ENCODE data around the gene EVI2A. TPM values are rescaled to one million over a fixed set of nuclear protein-coding genes. Genes with fewer than 3 reads are reported as not detected.

The EVI2A gene
- total and polyA plus RNA-seq, 12 donors, result 1.4 to 17.7 (median 5.5) TPM

DNA sequence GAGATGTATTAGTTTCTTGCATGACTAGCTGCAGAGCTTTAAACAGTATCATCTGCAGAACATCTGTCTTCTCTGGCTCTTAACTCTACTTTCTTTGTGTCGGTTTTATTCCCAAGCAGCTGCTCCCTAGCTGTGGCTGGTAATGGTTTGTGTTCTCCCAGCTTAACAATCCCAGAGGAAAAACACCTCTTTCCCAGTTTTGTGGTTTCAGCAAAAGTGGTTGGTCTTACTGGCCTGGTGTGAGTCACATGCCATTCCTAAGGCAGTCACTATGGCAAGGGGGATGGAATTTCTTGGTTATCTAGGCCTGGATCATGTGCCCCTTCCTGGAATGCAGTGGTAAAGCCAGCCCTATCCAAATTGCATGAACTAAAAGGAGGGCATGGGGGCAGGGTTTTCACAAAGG lies 51.8 kb downstream of the EVI2A start:
- no peak overlapping the region for H3K4me3 ChIP-seq
- peaks cover 4 to 14% of the 10 kb centered on the region in 2 donors for H3K4me1 ChIP-seq (replicated peaks in 1 of 2)
- no peak for TF ChIP-seq POLR2A (IDR thresholded peaks at IDR 0.05)
- TF ChIP-seq, protein P1, sequence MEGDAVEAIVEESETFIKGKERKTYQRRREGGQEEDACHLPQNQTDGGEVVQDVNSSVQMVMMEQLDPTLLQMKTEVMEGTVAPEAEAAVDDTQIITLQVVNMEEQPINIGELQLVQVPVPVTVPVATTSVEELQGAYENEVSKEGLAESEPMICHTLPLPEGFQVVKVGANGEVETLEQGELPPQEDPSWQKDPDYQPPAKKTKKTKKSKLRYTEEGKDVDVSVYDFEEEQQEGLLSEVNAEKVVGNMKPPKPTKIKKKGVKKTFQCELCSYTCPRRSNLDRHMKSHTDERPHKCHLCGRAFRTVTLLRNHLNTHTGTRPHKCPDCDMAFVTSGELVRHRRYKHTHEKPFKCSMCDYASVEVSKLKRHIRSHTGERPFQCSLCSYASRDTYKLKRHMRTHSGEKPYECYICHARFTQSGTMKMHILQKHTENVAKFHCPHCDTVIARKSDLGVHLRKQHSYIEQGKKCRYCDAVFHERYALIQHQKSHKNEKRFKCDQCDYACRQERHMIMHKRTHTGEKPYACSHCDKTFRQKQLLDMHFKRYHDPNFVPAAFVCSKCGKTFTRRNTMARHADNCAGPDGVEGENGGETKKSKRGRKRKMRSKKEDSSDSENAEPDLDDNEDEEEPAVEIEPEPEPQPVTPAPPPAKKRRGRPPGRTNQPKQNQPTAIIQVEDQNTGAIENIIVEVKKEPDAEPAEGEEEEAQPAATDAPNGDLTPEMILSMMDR (IDR thresholded peaks at IDR 0.05), result no peak
- peak in 6 of 7 donors; percentile 52 to 79 (median 68) for DNase-seq
- H3K27me3 ChIP-seq, result no peaks in the 10 kb centered on the region
- H3K9me3 ChIP-seq (replicated peaks in 1 of 3), result no peaks in the 10 kb centered on the region
- WGBS, 4 donors, result 53 to 78% (median 71%) methylated on average over 1 of the region's 1 CpG
- peaks cover 0 to 9% of the 10 kb centered on the region in 2 donors for H3K36me3 ChIP-seq (replicated peaks in 1 of 2)
- H3K27ac ChIP-seq, result peak overlapping the region in 2 of 5 donors; percentile 0 to 59
- intact Hi-C loops (cut with DNase I), result no loop called here

DNA sequence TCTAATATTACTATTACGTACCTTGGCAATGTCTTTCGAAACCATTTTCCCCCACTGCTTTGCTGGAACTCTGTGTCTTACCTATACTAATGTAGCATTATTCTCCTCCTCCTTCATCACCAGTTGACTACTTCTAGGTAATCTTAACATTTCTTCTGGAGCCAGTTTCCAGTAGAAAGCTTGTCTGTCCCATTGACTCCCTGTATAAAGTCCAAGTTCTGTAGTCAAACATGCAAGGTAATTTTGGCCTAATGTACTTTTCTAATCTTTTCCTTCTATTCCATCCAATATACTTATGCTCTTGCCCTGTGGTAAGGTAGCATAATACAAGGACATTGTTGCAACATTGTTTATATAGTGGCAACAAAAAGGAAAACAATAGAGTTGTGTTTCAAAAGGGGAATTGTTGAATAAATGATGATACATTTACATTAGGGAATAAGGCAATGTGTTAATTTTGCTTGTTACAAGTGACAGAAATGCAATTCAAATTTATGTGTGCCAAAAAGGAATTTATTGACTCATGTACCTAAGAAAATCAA lies 52.3 kb downstream of the EVI2A start:
- peaks cover 0 to 9% of the 10 kb centered on the region in 2 donors for H3K36me3 ChIP-seq (replicated peaks in 1 of 2)
- no peak overlapping the region for H3K4me3 ChIP-seq
- no peak for DNase-seq
- no peaks in the 10 kb centered on the region for H3K9me3 ChIP-seq (replicated peaks in 1 of 3)
- WGBS, 4 donors, result 97 to 100% (median 99%) methylated on average over 2 of the region's 2 CpGs
- H3K27me3 ChIP-seq, result no peaks in the 10 kb centered on the region
- intact Hi-C loops (cut with DNase I), result no loop called here
- H3K4me1 ChIP-seq (replicated peaks in 1 of 2), result peaks cover 4 to 9% of the 10 kb centered on the region in 2 donors
- TF ChIP-seq POLR2A (IDR thresholded peaks at IDR 0.05), result no peak
- TF ChIP-seq, protein P1 (IDR thresholded peaks at IDR 0.05), result no peak
- H3K27ac ChIP-seq, result peak overlapping the region in 3 of 5 donors; percentile 0 to 59 (median 46)

Other genes starting within 250 kb of the EVI2A start
- 10 to 100 TPM; 45.2 to 91.3 (median 55.9) TPM for gene NF1, start 226.6 kb downstream of the EVI2A start, total RNA-seq
- gene NF1, start 226.6 kb downstream of the EVI2A start, polyA plus RNA-seq, result 10 to 100 TPM in 2 of 3 donors, 1 to 10 TPM in 1; 8.8 to 29.0 (median 11.5) TPM
- gene OMG, start 24.4 kb downstream of the EVI2A start, total RNA-seq, result under 1 TPM in 2 of 9 donors, not detected in 7; 0.20 to 0.28 TPM
- gene OMG, start 24.4 kb downstream of the EVI2A start, polyA plus RNA-seq, result under 1 TPM; 0.48 to 0.54 (median 0.49) TPM
- gene EVI2B, start 7.6 kb downstream of the EVI2A start, total RNA-seq, result 10 to 100 TPM in 4 of 9 donors, 1 to 10 TPM in 4, under 1 TPM in 1; 0.67 to 16.7 (median 7.5) TPM
- gene EVI2B, start 7.6 kb downstream of the EVI2A start, polyA plus RNA-seq, result 10 to 100 TPM in 1 of 3 donors, 1 to 10 TPM in 2; 2.4 to 11.1 (median 7.6) TPM
- gene RAB11FIP4, start 70.1 kb upstream of the EVI2A start, total RNA-seq, result 1 to 10 TPM in 8 of 9 donors, under 1 TPM in 1; 0.48 to 3.8 (median 2.5) TPM
- 1 to 10 TPM in 1 of 3 donors, under 1 TPM in 2; 0.54 to 2.1 (median 0.92) TPM for gene RAB11FIP4, start 70.1 kb upstream of the EVI2A start, polyA plus RNA-seq

All from adrenal gland (tissue), 12 donors.